K562 (cell line): ENCODE measurements around the gene GAMT. TPM values are rescaled to one million over a fixed set of nuclear protein-coding genes. Genes with fewer than 3 reads are reported as not detected.

Source experiments
- ELF4 ChIP-seq: fragments of 450-650 bp; formaldehyde crosslinking; IDR thresholded peaks from 2 replicates; pipeline ENCODE4 v1.4.0; 2022; ENCODE audit warnings: missing genetic modification characterization
- FOXM1 ChIP-seq, 2 experiments: fragments of 450-650 bp in 1 of 2; sonication (generic) in 1 of 2; formaldehyde crosslinking in 1 of 2; IDR thresholded peaks; 2 replicates each; pipeline versions ENCODE4 v1.6.1 to v1.9.0; 2017 to 2022; ENCODE audit warnings: low read depth in 2 of 2, mild to moderate bottlenecking in 2 of 2, missing genetic modification reagents in 1 of 2, moderate library complexity in 1 of 2
- KAT7 ChIP-seq: sonication (generic); formaldehyde crosslinking; IDR thresholded peaks from 2 replicates; pipeline ENCODE4 v1.8.0; 2022; ENCODE audit warnings: missing genetic modification reagents, mild to moderate bottlenecking, borderline replicate concordance
- NFIX ChIP-seq: fragments of 250-450 bp; sonication (Bioruptor Pico); IDR thresholded peaks from 2 replicates; pipeline ENCODE4 v1.4.0; 2020; ENCODE audit warnings: low read depth, mild to moderate bottlenecking, moderate library complexity
- POLR3G ChIP-seq: IDR thresholded peaks from 2 replicates; pipeline ENCODE4 v1.6.1; 2011; ENCODE audit not compliant: insufficient read length, insufficient replicate concordance; ENCODE audit errors: extremely low read depth
- ZFP30 ChIP-seq: fragments of 250-450 bp; sonication (Bioruptor Pico); IDR thresholded peaks from 2 replicates; pipeline ENCODE4 v1.8.0; 2022; ENCODE audit warnings: moderate library complexity, mild to moderate bottlenecking, inconsistent platforms, borderline replicate concordance
- polyA plus RNA-seq, 8 experiments: library from polyadenylated mRNA; depleted of rRNA in 4 of 8; stranded (reverse) in 5 of 8; unstranded in 3 of 8; fragments of >200 nt; fragmentation: Nextera tagmentation in 2 of 8; fragmentation: Illumina TruSeq in 1 of 8; extraction: Ambion mirVana in 2 of 8; extraction: Trizol in 1 of 8; gene quantifications; 2 replicates each; pipeline versions ENCODE4 v1.2.1 to v1.2.3, GENCODE V29; 2011 to 2014; ENCODE audit warnings: inconsistent platforms in 1 of 8, missing spikeins in 1 of 8
- total RNA-seq, 7 experiments: library from RNA; depleted of rRNA in 6 of 7; stranded (reverse); fragments of >200 nt in 6 of 7; fragmentation: Illumina TruSeq in 2 of 7; extraction: Trizol in 2 of 7; gene quantifications; 2 replicates each; pipeline versions ENCODE4 v1.2.1 to v1.2.3, GENCODE V29; 2011 to 2021; ENCODE audit warnings: low replicate concordance in 1 of 7
- TF ChIP-seq, protein P1 (sequence below): fragments of 450-650 bp; IDR thresholded peaks from 2 replicates; pipeline ENCODE4 v1.6.1; 2016; ENCODE audit warnings: low read depth

The GAMT gene
- total and polyA plus RNA-seq, 9 of the 15 experiments (the other 6 are each of a cell fraction or from before 2014, with no cell fraction given), result 1.3 to 35.3 (median 27.2) TPM

DNA sequence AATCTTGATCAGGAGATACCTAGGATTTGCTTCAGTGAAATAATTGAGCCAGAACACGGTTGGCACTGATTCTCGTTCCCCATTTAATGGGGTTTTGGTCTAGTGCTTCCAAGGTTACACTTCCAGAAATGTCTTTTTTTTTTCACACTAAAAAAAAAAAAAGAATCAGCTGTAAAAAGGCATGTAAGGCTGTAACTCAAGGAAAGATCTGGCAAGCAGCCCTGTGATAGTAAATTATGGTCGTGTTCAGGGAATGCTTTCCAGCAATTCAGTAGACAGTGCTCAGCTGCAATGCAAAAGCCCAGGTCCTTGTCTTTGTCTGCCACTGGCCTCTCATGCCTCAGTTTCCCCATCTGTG lies 44.9 kb downstream of the GAMT start (continued):
- TF ChIP-seq, protein P1, sequence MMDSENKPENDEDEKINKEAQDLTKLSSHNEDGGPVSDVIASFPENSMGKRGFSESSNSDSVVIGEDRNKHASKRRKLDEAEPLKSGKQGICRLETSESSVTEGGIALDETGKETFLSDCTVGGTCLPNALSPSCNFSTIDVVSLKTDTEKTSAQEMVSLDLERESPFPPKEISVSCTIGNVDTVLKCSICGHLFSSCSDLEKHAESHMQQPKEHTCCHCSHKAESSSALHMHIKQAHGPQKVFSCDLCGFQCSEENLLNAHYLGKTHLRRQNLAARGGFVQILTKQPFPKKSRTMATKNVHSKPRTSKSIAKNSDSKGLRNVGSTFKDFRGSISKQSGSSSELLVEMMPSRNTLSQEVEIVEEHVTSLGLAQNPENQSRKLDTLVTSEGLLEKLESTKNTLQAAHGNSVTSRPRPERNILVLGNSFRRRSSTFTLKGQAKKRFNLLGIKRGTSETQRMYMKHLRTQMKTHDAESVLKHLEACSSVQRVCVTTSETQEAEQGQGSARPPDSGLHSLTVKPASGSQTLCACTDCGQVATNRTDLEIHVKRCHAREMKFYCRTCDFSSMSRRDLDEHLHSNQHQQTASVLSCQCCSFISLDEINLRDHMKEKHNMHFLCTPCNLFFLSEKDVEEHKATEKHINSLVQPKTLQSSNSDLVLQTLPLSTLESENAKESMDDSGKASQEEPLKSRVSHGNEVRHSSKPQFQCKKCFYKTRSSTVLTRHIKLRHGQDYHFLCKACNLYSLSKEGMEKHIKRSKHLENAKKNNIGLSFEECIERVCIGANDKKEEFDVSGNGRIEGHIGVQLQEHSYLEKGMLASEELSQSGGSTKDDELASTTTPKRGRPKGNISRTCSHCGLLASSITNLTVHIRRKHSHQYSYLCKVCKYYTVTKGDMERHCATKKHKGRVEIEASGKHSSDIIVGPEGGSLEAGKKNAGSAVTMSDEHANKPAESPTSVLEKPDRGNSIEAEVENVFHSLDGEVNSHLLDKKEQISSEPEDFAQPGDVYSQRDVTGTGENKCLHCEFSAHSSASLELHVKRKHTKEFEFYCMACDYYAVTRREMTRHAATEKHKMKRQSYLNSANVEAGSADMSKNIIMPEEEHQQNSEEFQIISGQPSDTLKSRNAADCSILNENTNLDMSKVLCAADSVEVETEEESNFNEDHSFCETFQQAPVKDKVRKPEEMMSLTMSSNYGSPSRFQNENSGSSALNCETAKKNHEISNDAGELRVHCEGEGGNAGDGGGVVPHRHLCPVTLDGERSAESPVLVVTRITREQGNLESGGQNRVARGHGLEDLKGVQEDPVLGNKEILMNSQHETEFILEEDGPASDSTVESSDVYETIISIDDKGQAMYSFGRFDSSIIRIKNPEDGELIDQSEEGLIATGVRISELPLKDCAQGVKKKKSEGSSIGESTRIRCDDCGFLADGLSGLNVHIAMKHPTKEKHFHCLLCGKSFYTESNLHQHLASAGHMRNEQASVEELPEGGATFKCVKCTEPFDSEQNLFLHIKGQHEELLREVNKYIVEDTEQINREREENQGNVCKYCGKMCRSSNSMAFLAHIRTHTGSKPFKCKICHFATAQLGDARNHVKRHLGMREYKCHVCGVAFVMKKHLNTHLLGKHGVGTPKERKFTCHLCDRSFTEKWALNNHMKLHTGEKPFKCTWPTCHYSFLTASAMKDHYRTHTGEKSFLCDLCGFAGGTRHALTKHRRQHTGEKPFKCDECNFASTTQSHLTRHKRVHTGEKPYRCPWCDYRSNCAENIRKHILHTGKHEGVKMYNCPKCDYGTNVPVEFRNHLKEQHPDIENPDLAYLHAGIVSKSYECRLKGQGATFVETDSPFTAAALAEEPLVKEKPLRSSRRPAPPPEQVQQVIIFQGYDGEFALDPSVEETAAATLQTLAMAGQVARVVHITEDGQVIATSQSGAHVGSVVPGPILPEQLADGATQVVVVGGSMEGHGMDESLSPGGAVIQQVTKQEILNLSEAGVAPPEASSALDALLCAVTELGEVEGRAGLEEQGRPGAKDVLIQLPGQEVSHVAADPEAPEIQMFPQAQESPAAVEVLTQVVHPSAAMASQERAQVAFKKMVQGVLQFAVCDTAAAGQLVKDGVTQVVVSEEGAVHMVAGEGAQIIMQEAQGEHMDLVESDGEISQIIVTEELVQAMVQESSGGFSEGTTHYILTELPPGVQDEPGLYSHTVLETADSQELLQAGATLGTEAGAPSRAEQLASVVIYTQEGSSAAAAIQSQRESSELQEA, result no peak
- TF ChIP-seq POLR3G, result no peak
- no peak for TF ChIP-seq FOXM1 (IDR thresholded peaks at IDR 0.05; ENCODE audit: low read depth)
- TF ChIP-seq FOXM1 (CRISPR knock-in tag; IDR thresholded peaks at IDR 0.05; ENCODE audit: low read depth), result no peak
- TF ChIP-seq KAT7 (CRISPR knock-in tag), result no peak
- TF ChIP-seq NFIX (CRISPR knock-in tag), result no peak
- TF ChIP-seq ZFP30 (CRISPR knock-in tag), result no peak
- no peak for TF ChIP-seq ELF4 (CRISPR knock-in tag)
